Inflammatory macrophage treated with lipopolysaccharide for 1 hour (primary cell): ENCODE data around the gene LMNB1.
A peak's percentile ranks its signal among the peaks of the same experiment; 100 is the strongest.
"Not testable (repeated sequence)": the region's sequence is repeated elsewhere in the genome, so short reads cannot be mapped to it uniquely, and the experiment has no call there.

Source experiments
- DNase-seq, 2 donors: peaks; one replicate each; pipeline ENCODE4 v3.0.0-alpha.2; 2020 to 2022

Gene LMNB1

DNA sequence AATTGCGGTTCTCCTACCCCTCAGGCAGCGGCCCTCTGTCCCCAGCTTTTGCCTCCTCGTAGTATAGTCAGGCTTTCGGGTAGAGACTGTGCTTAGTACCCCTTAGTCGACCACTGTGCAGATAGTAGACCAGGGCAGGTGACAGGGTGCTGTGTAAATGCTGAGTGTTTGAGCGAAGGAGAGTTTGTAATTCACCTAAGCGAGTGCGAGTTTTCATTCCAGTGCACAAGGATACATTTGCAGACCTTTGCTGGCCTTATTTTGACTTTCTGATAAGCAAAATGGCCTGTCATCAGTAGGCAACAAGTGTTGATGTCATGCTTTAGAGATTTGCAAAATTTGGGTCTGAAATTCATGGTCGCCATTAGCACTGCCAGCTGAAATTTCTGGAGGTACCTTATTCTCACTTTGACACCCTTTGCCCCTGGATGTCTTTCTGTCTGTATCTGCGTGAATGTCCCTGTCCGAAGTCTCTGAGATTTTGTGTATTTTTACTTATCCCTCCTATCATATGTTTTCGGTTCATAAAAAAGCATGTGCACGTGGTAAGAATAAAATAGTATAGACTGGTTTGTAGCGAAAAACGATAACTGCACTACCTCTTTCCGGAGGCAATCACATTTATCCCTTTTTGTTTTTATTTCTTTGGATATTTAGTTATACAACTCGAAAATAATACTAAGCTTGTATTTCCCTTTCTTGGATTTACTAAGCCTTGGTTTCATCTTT, 1.9 kb downstream of the LMNB1 start:
- no peak for DNase-seq

DNA sequence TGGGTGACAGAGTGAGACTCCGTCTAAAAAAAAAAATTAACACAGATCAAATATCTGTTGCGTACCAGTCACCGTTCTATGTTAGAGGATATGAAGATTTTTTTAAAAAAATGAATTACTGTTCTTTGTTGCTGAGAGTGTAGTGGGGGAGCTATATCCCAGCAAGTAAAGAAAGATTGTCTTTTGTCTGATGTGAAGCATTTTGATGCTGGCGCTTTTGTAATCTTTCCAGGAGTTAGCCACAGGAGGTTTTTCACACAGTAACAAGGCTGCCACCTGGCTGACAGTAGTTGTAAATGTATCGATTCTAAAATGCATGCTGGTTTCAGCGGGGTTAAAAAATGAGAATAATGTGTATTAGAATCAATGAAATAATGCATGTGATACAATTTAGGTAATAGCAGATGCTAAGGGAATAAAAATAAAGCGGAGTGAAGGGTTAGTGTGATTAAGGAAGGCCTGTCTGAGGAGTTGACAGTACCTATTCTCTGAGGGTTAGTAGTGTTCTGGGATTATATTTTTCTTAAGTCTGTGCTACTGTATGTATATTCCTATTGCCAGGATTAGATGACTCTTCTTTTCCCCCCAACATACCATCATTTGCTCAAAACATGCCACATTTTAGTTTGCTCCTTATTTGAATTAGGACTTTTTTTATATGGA, 3.4 kb downstream of the LMNB1 start:
- peak; percentile 57 to 73 for DNase-seq

DNA sequence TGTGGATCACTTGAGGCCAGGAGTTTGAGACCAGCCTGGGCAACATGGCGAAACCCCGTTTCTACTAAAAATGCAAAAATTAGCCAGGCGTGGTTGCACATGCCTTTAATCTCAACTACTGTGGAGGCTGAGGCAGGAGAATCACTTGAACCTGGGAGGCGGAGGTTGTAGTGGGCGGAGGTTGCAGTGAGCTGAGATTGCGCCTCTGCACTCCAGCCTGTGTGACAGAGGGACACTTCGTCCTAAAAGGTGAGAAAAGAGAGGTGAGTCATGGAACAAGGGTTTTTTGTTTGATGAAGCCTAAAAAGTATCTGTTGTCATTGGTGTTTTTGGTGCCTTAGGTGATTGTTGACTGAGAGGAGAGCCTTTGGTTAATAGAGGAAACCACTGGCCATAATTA, 11.5 kb downstream of the LMNB1 start:
- DNase-seq = not testable (repeated sequence)

DNA sequence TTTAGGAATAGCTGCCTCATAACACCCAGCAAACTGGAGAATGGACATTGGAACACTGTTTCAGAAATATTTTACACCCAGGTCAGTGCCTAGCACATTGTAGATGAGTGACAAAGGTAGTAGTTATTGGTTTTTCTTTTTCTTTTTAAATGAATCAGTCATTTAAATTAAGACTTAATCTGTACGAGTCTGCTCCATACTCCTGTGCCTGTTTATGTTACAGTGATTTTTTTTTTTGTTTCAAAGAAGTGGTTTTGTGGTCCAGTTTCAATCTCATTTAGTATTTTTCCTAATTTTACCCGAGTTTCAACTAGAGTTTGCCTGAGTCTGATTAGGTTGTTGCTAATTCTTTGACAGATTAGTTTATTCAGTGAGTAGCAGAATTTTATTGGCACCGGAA, 16.2 kb downstream of the LMNB1 start:
- DNase-seq = no peak

DNA sequence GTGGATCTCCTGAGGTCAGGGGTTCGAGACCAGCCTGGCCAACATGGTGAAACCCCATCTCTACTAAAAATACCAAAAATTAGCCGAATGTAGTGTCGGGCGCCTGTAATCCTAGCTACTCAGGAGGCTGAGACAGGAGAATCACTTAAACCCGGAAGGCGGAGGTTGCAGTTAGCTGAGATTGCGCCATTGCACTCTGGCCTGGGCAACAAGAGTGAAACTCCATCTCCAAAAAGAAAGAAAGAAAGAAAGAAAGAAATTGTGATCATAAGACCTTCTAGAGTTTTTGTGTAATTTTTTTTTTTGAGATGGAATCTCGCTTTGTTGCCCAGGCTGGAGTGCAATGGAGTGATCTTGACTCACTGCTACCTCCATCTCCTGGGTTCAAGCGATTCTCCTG, 16.7 kb downstream of the LMNB1 start:
- not testable (repeated sequence) for DNase-seq

DNA sequence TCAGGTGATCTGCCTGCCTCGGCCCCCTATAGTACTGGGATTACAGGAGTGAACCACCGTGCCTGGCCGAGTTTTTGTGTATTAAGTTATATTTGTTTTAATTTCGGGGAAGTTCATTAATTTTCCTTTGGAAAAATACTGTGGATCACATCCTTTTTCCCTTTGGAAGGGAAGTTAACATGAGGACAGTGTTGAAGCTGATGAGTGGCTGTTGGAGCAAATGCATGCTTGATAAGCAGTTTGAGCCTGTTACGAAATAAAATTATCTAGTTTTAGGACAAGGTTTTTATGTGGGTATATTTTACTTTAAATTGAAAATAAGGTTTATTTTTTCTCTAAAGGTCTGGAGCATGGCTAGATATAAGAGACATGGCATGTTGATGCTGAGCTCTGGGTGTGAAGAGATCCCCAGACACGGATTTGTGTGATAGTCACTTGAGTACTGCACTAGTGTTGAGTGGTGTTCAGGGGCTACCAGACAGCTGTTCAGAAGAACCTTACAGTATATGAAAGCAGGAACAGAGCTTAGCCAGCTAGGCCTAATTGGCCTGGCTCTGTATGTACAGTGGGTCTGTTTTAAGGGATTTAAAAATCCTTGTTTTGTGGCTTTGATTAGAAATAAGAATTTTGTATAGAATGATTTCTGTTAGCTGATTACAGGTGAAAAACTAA, 17.4 kb downstream of the LMNB1 start:
- no peak for DNase-seq

DNA sequence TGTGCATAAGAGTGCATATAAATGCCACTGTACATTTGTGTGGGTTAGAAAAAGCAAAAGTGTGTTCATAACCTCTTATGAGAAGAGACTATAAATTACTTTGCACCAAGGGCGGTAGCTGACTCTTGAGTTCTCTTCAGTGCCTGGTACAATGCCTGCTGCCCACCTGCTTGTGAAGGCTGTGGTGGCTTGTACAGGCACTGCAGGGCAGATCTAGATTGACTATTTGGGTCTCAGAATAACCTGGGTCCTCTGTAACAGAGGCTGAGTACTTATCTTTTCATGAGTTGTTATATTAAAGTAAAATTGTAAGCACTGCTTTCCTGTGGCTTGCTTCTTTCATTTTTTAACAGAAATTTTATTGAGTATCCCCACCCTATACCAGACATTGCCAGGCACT, 22.8 kb downstream of the LMNB1 start:
- DNase-seq = no peak

DNA sequence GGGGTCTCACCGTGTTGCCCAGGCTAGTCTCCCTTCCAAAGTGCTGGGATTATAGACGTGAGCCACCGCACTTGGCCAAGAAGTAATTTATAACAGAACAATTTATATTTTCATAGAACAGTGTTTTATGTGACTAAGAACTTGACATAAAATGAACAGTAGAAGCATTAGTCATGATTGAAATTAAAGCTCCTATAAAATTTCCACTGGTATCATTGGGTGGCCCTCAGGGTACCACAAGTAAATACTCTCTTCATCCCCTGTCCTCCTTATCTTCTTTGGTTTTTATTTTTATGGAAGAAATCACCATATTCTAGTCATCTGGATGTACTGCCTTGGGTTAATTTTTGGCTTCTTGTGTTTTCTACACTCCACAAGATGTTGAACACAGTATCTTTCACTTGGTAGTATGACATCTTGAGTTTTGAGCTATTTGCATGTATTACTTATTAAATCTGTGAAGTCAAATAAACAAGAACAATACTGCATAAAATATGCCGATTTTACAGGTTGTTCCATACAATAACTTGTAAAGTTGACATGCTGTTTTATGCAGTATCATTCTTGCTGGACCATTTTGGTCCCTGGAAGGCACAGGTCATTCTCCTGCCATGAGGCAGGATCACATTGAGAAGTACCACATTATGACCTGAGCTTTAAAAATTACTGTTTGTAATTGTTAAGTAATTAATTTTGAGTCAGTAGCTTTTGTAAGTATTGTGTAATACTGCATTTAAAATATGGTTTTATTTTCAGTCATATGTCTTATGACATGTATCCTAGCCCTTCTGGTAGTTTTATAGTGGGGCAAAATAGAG, 24.4 kb downstream of the LMNB1 start:
- no peak for DNase-seq

DNA sequence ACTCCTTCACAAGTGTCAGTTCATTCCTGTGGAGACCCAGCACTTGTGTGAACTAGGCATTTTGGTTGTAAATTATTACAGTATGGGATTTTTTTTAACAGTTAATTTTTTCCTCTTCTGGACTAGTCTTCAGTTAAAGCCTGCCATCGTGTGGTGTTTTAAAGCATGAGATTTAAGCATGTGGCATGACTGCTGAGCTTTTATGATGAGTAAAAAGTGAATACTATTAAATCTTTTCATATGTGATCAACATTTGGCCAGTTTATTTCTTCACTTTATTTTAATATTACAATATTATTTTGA, 25.0 kb downstream of the LMNB1 start:
- DNase-seq = peak; percentile 34 to 53

DNA sequence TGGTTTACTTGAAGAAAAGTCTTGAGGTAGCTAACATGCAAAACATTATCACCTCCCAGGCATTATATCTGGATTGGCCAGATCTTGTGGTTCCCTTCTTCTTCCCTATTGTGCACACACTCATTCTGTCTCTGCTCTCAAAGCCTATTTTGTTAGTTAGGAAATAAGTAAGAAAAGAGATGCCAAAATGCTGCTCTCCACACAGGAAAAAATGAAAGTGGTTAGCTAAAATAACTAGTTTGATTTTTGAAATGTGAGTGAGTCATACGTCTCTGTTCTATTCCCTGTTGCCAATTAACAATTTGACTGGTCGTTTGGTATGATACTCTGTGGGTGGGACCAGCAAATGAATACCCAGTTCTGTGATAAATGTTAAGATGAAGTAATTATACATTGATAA, 28.1 kb downstream of the LMNB1 start:
- no peak for DNase-seq

DNA sequence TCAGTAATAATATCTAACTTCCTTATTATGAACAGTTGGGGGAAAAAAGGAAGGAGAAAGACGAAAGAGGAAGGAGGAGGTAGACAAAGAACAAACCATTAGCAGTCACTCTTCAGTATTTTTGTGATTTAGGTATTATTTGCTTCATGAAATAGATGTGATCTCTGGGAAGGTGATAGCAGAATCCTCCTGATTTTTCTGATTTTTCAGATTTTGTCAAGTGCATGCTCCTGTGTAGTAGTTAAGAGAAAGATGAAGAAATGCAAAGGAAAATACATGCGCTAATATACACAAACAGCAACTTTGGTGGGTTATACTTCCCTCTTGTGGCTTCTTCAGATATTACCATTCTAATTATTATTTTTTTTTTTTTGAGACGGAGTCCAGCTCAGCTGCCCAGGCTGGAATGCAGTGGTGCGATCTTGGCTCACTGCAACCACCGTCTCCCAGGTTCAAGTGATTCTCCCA, 31.6 kb downstream of the LMNB1 start:
- DNase-seq = peak; percentile 49 to 76

DNA sequence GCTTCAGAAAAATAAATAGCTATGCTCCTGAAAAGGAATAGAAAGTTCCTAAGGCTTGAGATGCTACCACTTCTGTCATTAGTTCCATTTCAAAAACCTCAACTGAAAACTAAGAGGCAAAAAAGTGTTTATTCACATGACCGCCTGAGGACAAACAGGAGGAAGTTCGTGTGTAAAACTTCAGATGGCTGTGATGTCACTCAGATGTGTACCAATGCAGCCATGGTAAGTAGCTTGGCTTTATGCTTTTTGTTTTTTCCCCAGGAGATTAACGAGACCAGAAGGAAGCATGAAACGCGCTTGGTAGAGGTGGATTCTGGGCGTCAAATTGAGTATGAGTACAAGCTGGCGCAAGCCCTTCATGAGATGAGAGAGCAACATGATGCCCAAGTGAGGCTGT, 33.0 kb downstream of the LMNB1 start:
- DNase-seq = peak; percentile 38 to 60

DNA sequence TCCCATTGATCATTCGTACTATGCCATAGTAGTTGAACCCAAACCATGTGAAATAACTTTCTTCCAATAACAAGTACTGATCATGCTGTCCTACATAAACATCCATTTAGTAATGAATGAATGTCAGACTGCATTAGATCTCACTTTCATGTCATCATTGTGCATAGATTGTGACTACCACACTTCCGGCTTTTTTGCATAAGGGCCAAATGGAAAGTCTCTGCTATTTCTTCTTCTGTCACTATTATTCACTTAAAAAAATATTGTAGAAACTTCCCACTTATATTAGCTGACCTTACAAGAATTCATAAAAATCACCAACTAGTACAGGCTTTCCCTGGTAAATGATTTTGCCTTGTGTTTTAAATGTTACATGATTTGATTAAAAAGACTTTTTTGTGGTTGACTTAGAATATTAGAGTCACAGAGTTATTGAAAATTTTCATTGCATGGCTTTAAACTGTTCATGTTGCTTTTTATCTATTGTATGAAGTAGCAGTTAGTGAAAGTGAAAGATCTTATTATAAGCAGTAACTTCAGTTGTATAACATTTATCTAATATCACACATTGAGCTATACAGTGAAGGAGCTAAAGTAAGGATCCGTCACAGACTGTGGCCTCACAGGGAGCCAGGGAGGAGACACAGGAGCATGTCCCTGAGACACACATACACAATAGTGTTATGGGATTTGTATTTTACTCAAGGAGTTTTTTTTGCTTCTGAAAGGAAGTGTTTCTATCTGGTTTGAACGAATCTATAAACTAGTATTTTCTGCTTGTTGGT, 33.9 kb downstream of the LMNB1 start:
- DNase-seq = no peak

DNA sequence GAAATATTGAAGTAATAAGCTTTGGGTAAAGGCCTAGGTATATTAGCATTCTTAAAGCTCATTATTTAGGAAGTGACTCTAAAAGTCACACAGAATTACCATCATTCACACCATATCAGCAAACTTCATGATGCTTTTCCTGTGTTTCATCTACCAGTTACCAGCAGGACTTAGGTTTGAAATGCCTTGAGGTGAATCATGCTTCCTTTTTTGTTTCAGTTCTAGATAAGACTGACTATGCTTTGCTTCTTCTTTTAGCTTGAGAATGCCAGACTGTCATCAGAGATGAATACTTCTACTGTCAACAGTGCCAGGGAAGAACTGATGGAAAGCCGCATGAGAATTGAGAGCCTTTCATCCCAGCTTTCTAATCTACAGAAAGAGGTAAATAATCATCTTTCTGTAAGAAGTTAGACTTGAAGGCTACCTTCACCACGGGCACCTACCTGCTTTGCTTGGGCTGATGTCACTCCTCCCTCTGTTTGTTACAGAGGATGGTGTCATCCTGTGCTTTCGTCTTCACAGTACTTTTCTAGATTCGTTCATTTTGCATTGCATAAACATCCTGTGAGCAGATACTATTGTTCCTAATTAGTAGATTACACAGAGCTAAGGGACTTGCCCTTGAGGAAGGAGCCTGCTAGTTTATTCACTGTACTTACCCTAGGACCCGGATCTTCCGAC, 34.7 kb downstream of the LMNB1 start:
- DNase-seq = peak; percentile 65 to 83

DNA sequence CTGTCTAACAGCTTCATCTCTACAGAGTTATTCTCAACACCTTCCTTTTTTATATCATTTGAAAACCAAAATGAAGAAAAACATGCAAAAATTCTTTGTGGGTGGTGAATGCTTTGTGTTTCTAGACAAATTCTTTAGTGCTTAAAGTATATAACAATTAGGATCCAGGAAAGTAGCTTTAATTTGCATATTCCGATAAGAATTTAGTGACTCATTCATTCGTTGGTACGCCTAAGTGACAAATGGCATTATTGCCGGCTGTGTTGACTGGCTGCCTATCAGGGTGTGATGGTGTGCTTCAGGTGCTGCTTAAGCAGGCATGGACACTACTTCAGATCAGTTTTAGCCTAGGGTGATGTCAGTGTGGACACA, 35.2 kb downstream of the LMNB1 start:
- DNase-seq = no peak

DNA sequence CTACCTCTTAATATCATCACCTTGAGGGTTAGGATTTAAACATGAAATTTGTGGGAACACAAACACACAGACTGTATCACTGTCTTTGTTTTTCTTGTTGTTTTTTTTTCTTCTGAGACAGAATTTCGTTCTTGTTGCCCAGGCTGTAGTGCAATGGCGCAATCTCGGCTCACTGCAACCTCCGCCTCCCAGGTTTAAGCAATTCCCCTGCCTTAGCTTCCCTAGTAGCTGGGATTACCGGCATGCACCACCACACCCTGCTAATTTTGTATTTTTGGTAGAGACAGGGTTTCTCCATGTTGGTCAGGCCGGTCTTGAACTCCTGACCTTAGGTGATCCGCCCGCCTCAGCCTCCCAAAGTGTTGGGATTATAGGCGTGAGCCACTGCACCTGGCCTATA, 36.9 kb downstream of the LMNB1 start:
- peak in 1 of 2 donors; percentile 23 for DNase-seq

DNA sequence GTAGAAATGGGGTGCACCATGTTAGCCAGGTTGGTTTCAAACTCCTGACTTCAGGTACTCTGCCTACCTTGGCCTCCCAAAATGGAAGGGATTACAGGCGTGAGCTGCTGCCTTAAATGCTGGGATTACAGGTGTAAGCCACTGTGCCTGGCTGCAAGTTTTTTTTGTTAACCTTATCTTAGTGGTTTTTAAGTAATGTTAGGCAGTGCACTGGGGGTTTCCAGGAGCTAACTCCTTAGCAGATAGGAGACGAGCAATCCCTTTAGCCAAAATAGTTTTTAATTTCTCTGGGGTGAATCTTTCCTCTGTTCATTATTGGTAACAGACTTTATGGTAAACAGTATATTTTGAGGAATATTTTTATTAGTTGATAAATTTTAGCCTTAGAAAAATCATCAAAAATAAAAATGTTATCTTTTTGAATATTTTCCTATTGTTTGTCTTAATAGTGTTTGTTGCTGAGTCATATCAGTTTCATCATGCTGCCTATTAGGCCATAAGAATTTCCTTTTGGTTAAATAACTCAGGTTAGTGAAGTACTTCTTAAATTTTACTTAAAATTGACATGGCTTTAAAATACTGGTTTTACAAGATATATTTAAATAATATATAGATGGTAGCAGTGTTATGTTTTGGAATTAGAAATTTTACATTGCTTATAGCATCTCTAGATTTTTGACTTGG, 37.9 kb downstream of the LMNB1 start:
- peak; percentile 47 to 65 for DNase-seq

DNA sequence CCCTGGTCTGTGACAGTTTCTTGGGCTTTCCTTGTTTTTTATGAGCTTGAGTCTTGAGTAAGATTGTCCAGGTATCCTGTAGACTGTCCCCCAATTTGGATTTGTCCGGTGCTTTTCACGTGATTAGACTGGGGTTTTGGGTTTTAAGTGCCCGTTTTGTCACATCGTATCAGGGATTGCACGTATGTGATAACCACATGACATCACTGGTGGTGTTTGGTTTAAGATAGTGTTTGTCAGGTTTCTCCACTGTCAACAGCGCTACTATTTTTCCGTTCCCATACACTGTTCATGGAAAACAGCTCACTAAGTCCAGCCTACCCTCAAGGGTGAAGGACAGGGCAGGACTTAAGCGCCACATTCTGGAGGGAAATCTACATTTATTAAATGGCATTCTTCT, 39.7 kb downstream of the LMNB1 start:
- no peak for DNase-seq

DNA sequence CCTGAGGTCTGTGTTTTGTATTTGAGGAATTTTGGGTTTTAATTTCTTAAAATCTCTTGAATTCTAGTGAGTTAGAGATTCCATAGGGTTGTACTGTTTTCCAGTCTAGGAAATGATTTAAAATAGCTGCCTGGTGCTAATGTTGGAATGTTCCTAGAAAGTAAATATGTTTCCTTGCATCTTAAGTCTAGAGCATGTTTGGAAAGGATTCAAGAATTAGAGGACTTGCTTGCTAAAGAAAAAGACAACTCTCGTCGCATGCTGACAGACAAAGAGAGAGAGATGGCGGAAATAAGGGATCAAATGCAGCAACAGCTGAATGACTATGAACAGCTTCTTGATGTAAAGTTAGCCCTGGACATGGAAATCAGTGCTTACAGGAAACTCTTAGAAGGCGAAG, 41.8 kb downstream of the LMNB1 start:
- no peak for DNase-seq

DNA sequence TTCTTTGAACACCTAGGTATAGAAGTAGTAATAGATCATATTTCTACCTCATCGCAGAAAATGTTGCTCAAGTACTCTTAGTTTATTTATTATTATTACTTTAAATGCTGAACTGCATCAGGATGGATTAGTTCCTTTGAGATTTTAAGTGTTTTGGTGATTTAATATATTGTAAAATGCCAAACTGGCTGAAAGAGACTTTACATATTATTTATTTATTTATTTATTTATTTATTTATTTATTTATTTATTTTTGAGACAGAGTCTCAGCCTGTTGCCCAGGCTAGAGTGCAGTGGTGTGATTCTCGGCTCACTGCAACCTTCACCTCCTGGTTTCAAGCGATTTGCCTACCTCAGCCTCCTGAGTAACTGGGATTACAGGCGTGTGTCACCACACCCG, 42.3 kb downstream of the LMNB1 start:
- DNase-seq = no peak

DNA sequence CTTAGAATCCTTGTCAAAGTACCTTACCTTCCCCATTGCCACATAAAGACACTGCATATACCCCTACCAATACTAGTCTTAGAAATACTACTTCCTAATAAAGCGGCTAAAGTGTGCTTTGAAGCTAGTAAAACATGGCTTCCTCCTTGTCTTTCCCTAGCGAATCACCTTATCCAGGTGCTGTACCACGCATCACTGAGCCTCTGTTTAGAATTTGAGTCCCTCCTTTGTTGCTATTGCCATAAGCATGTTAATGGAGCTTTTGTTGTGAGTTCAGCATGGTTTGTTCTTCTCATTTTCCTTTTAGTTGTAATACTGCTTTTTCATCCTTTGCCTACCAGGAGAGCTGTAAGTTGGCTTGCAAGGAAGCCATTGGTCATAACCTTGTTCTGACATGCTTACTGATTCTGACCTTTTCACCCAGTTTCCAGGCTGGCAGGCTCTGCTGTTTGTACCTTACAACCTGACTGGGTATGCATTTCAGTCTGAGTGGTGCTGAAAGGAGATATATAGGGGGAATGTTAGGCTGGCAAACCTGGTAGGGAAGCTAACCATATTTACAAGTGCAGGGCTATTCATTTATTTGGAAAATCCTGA, 49.8 kb downstream of the LMNB1 start:
- DNase-seq = no peak
